SHP77 (cell line): ENCODE data around the gene IDI2.
A peak's percentile ranks its signal among the peaks of the same experiment; 100 is the strongest.

Experiments used
- DNase-seq, 2 experiments: peaks; one replicate each; lab custom pipeline; 2025; lab: John Stamatoyannopoulos, UW

Gene IDI2

GRCh38 chr10:1007583-1007982, 18.1 kb downstream of the IDI2 start:
- no peak for DNase-seq

- DNase-seq: no peak
Measured at GRCh38 chr10:1006573-1006972, 19.1 kb downstream of the IDI2 start.

- DNase-seq: no peak
Measured at GRCh38 chr10:1003884-1004670, 21.6 kb downstream of the IDI2 start.

- no peak for DNase-seq
Measured at GRCh38 chr10:1002425-1003006, 23.1 kb downstream of the IDI2 start.

- no peak for DNase-seq
Measured at GRCh38 chr10:997266-998022, 28.2 kb downstream of the IDI2 start.

- no peak for DNase-seq
Measured at GRCh38 chr10:996031-996430, 29.6 kb downstream of the IDI2 start.

- DNase-seq: no peak
Measured at GRCh38 chr10:995559-995926, 30.1 kb downstream of the IDI2 start.

GRCh38 chr10:994836-995558, 30.7 kb downstream of the IDI2 start:
- DNase-seq: no peak

- no peak for DNase-seq
Measured at GRCh38 chr10:992871-993270, 32.8 kb downstream of the IDI2 start.

GRCh38 chr10:992467-992866, 33.2 kb downstream of the IDI2 start:
- DNase-seq: no peak

- no peak for DNase-seq
Measured at GRCh38 chr10:990808-991207, 34.9 kb downstream of the IDI2 start.

GRCh38 chr10:988667-989545, 36.8 kb downstream of the IDI2 start:
- DNase-seq: no peak

GRCh38 chr10:987870-988666, 37.6 kb downstream of the IDI2 start, which contains the start of gene GTPBP4:
Gene GTPBP4 (plus strand): TSS chr10:988434. CDS start chr10:988480, 46 bp downstream.
- DNase-seq: peak; percentile 92 to 98

GRCh38 chr10:987620-987869, 38.1 kb downstream of the IDI2 start:
- DNase-seq: no peak

- DNase-seq: no peak
Measured at GRCh38 chr10:986881-987619, 38.6 kb downstream of the IDI2 start.

- peak; percentile 44 to 54 for DNase-seq
Measured at GRCh38 chr10:986137-986825, 39.4 kb downstream of the IDI2 start.

- DNase-seq: no peak
Measured at GRCh38 chr10:985361-985760, 40.3 kb downstream of the IDI2 start.

- no peak for DNase-seq
Measured at GRCh38 chr10:983971-984655, 41.5 kb downstream of the IDI2 start.

GRCh38 chr10:983401-983800, 42.3 kb downstream of the IDI2 start:
- DNase-seq: no peak
